Esophagus squamous epithelium (tissue), 4 donors: ENCODE results near the gene SEMA4D.
"Not testable (repeated sequence)": the region's sequence is repeated elsewhere in the genome, so short reads cannot be mapped to it uniquely, and the experiment has no call there.

Experiments used
- POLR2A ChIP-seq, 4 donors: fragments of 450-650 bp; IDR thresholded peaks; one replicate each; pipeline ENCODE4 v1.6.1; 2017; ENCODE audit warnings: antibody characterized with exemption in 4 of 4, mild to moderate bottlenecking in 4 of 4, moderate library complexity in 3 of 4
- TF ChIP-seq, protein P1 (sequence below), 6 experiments: fragments of 450-650 bp in 4 of 6; fragments of 200-600 bp in 2 of 6; sonication (generic) in 2 of 6; IDR thresholded peaks; one replicate each; pipeline ENCODE4 v1.5.1; 2016 to 2019; ENCODE audit warnings: antibody characterized with exemption in 6 of 6, mild to moderate bottlenecking in 4 of 6, moderate library complexity in 4 of 6

DNA sequence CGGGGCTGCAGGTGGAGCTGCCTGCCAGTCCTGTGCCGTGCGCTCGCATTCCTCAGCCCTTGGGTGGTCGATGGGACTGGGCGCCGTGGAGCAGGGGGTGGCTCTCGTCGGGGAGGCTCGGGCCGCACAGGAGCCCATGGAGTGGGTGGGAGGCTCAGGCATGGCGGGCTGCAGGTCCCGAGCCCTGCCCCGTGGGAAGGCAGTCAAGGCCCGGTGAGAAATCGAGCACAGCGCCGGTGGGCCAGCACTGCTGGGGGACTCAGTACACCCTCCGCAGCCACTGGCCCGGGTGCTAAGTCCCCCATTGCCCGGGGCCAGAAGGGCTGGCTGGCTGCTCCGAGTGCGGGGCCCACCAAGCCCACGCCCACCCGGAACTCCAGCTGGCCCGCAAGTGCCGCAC is 17.5 kb downstream of the SEMA4D start:
- not testable (repeated sequence) for TF ChIP-seq POLR2A (IDR thresholded peaks at IDR 0.05)
- TF ChIP-seq, protein P1, sequence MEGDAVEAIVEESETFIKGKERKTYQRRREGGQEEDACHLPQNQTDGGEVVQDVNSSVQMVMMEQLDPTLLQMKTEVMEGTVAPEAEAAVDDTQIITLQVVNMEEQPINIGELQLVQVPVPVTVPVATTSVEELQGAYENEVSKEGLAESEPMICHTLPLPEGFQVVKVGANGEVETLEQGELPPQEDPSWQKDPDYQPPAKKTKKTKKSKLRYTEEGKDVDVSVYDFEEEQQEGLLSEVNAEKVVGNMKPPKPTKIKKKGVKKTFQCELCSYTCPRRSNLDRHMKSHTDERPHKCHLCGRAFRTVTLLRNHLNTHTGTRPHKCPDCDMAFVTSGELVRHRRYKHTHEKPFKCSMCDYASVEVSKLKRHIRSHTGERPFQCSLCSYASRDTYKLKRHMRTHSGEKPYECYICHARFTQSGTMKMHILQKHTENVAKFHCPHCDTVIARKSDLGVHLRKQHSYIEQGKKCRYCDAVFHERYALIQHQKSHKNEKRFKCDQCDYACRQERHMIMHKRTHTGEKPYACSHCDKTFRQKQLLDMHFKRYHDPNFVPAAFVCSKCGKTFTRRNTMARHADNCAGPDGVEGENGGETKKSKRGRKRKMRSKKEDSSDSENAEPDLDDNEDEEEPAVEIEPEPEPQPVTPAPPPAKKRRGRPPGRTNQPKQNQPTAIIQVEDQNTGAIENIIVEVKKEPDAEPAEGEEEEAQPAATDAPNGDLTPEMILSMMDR (IDR thresholded peaks at IDR 0.05) = not testable (repeated sequence)
